HG02642 (cell line): ENCODE measurements around the gene CHCHD4.
A peak's percentile ranks its signal among the peaks of the same experiment; 100 is the strongest.

ENCODE experiments used
- ATAC-seq: cut with Tn5 transposase; IDR thresholded peaks from one replicate; pipeline ENCODE4 v1.9.1; 2021; ENCODE audit warnings: mild to moderate bottlenecking; ENCODE audit not compliant: unreplicated experiment, poor library complexity

The CHCHD4 gene

GRCh38 chr3:14138109-14138877 is 13.6 kb upstream of the CHCHD4 start:
- no peak for ATAC-seq

GRCh38 chr3:14137445-14137844 is 12.8 kb upstream of the CHCHD4 start:
- no peak for ATAC-seq

- no peak for ATAC-seq
Observed at GRCh38 chr3:14137004-14137403, 12.3 kb upstream of the CHCHD4 start.

GRCh38 chr3:14135581-14135980 is 10.9 kb upstream of the CHCHD4 start:
- no peak for ATAC-seq

DNA sequence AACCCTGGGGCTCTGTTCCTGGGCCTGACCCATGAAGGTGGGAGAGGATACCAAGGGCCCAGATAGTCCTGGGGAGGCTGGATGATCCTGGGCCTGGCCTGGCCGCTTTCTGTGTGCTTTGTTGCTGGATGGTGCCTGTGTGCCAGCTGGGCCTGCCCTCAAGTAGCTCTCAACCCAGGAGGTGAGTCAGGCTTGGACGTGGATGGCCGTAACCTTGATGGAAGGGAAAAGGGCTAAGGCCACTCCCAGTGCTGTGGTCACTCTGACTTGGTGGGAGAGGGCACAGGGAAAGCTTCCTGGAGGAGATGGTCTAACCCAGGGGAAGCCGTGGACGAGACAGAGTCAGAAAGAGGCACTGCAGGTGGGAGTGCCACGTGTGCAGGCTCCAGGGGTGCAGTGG is 9.6 kb upstream of the CHCHD4 start:
- no peak for ATAC-seq

DNA sequence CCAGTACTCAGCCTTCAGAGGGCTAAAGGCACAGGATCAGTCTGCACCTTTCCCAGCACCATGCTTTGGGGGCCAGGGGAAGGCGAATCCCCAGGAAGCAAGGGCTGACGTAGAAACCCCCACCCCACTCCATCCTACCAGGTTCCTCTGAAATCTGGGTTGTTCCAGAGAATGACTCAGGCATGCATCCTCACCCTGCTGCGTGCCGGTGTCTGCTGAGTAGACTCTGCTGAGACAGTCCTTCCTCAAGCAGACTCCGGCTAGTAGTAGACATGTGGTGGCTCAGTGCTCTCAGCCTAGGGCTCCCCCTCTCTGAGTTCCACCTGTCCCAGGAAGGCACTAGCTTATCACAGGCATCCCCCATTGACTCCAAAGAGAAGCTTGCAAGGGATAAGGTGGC is 9.2 kb upstream of the CHCHD4 start:
- ATAC-seq, result no peak

GRCh38 chr3:14133188-14133800 is 8.6 kb upstream of the CHCHD4 start:
- no peak for ATAC-seq

DNA sequence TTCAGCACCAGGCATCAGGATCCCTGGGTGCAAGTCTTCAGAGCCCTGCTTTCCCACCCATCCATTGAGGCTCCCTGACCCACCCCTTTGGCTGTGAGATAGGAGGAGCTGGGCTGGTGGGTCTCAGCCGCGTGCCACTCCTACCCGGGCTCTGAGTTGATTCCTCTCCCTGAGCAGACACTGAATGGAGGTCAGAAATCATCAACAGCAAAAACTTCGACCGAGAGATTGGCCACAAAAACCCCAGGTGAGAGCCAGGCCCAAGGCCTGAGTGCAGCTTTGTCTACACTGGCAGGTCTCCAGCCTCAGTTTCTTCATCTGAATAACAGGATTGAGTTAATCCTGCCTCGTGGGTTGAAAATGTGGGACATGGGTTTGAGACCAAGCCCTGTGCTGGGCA is 8.0 kb upstream of the CHCHD4 start:
- ATAC-seq, result no peak

DNA sequence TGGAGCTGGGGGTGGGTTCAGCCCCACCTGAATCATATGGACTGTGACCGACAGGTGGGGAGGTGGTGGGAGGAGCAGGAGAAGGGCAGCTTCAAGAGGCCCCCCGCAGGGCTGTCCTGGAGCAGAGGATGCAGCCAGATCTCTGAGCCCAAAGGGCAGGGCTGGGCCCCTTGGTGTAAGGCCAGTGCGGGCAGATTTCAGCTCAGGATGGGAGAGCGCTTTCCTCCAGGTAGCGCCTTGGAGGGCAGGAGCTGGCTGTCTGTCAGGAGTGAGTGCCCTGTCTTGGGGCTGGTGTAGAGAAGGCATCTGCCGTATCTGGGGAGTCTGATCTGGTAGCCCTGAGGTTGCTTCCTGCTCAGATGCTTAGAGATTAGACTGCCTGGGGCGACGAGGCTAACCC is 7.5 kb upstream of the CHCHD4 start:
- no peak for ATAC-seq

DNA sequence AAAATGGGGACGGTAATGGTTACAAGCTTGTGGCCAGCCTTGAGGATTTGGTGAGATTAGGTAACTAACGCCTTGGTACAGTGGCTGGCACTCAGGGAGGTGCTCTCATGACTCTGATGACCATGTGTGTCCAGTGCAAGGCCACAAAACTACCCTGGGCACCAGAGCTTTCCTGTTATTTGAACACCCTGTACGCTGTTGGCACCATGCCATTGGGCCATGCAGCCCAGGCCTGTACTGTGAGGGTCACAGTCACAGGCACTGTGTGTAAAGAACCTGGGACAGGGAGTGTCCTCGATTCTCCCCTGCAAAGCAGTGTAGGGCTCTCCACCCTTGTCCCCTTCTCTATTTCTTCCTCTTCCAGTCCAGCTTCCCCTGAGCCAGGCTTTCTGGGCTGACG is 6.5 kb upstream of the CHCHD4 start:
- ATAC-seq, result no peak

- ATAC-seq, result no peak
Observed at GRCh38 chr3:14130707-14131106, 6.0 kb upstream of the CHCHD4 start.

- ATAC-seq, result no peak
Observed at GRCh38 chr3:14130230-14130629, 5.6 kb upstream of the CHCHD4 start.

DNA sequence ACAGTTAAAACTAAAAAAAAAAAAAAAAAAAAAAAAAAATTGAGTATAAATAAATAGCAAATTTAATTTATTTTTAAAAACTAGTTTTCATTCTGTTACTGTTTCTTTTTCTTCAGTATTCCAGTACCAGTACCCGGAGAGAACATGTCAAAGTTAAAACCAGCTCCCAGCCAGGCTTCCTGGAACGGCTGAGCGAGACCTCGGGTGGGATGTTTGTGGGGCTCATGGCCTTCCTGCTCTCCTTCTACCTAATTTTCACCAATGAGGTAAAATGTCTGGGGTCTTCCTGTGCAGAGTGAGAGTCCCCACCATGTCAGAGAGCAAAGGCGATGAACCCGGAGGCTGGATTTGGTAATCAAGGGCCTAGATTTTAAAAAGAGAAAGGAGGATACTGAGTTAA is 4.6 kb upstream of the CHCHD4 start:
- no peak for ATAC-seq

DNA sequence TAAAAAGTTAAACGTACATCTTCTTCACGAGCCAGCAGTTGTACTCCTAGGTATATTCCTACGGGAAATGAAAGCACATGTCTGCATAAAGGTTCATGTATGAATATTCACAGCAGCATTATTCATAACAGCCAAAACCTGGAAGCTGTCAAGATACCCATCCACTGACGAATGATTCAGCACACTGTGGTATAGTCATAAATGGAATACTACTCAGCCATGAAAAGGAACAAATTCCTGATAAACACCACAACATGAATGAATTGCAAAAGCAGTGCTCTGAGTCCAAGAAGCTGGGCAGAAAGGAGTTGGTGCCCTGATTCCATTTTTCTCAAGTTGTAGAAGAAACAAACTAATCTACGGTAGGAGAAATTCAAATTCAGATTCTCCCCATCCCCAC is 4.1 kb upstream of the CHCHD4 start:
- no peak for ATAC-seq

GRCh38 chr3:14127516-14128161 is 3.0 kb upstream of the CHCHD4 start:
- ATAC-seq, result no peak

DNA sequence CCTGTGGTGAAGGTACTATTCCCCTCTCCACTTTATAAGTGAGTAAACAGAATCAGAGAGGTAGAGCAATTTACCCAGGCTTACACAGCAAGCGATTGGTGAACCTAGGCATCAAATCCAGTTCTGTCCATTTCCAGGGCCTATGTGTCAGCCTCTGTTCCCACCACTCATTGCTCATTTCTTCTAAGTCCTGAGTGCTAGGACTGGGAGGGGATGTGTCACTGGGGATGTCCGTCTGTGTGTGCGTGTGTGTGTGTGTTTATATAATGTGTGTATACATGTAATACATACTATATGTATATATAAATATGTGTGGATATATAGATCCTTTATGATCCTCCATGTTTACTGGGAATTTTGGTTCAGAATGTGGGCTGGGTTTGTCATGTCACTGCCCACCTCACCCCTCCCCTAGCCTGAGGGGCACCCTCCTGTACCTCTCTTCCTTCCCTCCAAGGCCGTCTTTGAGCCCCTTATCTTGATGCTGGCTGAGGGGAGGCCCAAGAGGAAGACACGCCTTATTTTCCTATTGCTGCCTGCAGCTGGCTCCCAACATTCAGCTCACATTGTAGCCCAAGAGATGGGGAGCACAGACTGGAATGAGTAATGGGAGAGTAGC is 2.3 kb upstream of the CHCHD4 start:
- no peak for ATAC-seq

DNA sequence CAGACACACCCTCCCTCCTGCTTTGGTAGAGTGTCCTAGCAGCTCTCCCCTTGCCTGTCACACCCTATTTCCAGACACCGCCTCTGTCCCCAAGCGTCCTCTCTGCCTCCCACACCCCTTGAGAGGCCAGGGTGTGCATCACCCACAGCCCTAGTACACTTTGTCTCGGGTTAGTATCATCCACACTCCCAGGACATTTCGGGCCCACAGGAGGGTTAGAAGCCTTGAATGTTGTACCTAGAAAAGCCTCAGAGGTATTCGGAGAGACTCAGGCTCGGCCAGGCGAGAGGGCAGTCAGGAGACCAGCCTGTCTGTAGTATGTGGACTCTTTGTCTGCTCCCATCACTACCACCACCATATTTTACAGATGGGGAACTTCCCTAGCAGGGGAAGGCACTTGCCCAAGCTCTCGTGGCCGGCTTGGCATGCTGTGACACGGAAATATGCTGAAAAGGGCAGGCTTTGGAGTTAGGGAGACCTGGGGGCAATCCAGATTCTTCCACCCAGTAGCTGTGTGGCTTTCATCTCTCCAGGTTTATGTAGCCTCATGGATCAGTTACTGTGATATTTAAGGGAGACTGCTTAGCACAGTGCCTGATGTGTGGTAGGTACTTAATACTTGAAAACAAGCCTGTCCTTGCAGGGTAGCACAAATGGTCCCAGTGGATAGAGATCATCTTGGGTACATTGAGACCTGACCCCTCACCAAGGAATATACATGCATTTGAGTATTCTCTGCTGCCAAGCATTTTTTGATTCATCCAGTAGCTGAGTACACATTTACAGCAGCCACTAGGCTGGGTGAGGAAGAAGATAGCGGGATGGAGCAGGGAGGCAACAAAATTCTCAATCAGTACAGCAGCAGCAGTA is 1.6 kb upstream of the CHCHD4 start:
- no peak for ATAC-seq

DNA sequence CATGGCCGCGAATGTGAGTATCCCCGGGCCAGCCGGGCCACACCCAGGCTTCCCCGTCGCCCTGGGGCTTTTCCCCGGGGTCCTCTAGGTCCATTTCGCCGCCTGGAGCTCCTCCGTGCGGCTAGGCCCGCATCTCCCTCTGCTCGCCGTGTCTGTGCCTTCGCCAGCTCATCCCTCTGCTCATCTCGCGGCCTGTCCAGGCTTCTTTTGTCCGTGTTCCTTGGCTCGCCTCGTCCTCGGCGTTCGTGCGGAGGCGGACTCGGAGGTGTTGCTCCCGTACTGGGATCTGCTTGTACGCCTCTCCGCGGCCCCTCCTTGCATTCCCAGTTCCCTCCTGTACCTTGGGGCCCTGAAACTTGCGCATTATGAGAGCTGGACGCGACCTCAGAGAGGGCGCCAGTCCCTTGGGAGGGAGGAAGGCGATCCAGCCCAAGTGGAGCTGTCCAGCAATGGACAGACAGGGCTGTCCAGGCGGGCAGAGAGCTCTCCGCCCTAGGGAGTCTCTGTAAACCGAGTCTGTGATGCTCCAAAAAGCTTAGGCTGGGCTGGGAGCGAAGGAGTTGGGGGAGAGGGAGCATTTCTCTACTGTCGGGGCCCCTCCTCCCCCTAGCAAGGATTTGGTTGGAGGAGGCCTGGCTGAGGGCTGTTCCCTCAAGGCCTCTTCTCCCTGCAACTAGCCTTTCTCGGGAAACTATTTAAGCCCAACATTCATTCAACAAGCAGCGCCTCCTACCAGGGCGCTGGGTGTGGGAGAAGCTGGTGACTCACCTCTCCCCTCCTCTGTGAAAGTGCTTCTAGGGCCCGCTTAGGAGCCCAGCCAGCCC is 735 bp upstream of the CHCHD4 start:
- peak; percentile 32 for ATAC-seq

GRCh38 chr3:14124223-14124614 is 451 bp downstream of the CHCHD4 start:
- ATAC-seq, result peak; percentile 53
